Neural crest cell (in vitro differentiated cells): Measurements from ENCODE around the gene TXLNB. TPM values are rescaled to one million over a fixed set of nuclear protein-coding genes. Genes with fewer than 3 reads are reported as not detected.

ENCODE experiments used
- DNase-seq: peaks from one replicate; pipeline ENCODE4 v3.0.0; 2021; ENCODE audit warnings: low read depth, mixed read lengths, low spot score
- H3K27ac Mint-ChIP-seq: one replicate; pipeline ENCODE4 v1.8.0; 2021; ENCODE audit warnings: mild to moderate bottlenecking, mixed read lengths; ENCODE audit not compliant: unreplicated experiment
- H3K27me3 Mint-ChIP-seq: 2 replicates; pipeline ENCODE4 v1.8.0; 2021; ENCODE audit warnings: low read depth, mild to moderate bottlenecking, mixed read lengths
- H3K36me3 Mint-ChIP-seq: 2 replicates; pipeline ENCODE4 v1.8.0; 2021; ENCODE audit warnings: low read depth, mild to moderate bottlenecking, mixed read lengths
- H3K4me1 Mint-ChIP-seq: 2 replicates; pipeline ENCODE4 v1.8.0; 2021; ENCODE audit warnings: mixed read lengths
- H3K4me3 Mint-ChIP-seq: one replicate; pipeline ENCODE4 v1.8.0; 2021; ENCODE audit warnings: mild to moderate bottlenecking, mixed read lengths
- H3K9me3 Mint-ChIP-seq: 2 replicates; pipeline ENCODE4 v1.8.0; 2021; ENCODE audit warnings: mixed read lengths
- total RNA-seq: library from RNA; stranded (reverse); gene quantifications from 2 replicates; pipeline ENCODE4 v1.2.1, GENCODE V29; 2021
- TF ChIP-seq, protein P1 (sequence below): fragments of 200-600 bp; sonication (generic); conservative IDR thresholded peaks from 2 replicates; pipeline ENCODE4 v1.5.0; 2021; ENCODE audit warnings: antibody characterized with exemption, mild to moderate bottlenecking

Gene TXLNB
- total RNA-seq, 1 donor from 2014 or later: 0.65 TPM

DNA sequence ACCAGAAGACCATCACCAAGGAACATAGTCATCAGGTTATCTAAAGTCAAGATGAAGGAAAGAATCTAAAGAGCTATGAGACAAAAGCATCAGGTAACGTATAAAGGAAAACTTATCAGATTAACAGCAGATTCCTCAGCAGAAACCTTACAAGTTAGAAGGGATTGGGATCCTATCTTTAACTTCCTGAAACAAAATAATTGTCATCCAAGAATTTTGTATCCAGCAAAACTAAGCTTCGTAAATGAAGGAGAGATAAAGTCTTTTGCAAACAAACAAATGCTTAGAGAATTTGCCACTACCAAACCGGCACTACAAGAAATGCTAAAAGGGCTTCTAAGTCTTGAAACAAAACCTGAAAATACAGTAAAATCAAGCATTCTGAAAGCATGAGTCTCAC, 86.0 kb downstream of the TXLNB start:
- Mint-ChIP-seq H3K4me3 (no peak overlapping the region), H3K27ac (no peak overlapping the region), H3K36me3 (peaks cover 21% of the 10 kb centered on the region), H3K27me3 (no peaks in the 10 kb centered on the region), H3K4me1 (no peaks in the 10 kb centered on the region), H3K9me3 (peaks cover 20% of the 10 kb centered on the region)
- no peak for DNase-seq
- TF ChIP-seq, protein P1, sequence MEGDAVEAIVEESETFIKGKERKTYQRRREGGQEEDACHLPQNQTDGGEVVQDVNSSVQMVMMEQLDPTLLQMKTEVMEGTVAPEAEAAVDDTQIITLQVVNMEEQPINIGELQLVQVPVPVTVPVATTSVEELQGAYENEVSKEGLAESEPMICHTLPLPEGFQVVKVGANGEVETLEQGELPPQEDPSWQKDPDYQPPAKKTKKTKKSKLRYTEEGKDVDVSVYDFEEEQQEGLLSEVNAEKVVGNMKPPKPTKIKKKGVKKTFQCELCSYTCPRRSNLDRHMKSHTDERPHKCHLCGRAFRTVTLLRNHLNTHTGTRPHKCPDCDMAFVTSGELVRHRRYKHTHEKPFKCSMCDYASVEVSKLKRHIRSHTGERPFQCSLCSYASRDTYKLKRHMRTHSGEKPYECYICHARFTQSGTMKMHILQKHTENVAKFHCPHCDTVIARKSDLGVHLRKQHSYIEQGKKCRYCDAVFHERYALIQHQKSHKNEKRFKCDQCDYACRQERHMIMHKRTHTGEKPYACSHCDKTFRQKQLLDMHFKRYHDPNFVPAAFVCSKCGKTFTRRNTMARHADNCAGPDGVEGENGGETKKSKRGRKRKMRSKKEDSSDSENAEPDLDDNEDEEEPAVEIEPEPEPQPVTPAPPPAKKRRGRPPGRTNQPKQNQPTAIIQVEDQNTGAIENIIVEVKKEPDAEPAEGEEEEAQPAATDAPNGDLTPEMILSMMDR: no peak

DNA sequence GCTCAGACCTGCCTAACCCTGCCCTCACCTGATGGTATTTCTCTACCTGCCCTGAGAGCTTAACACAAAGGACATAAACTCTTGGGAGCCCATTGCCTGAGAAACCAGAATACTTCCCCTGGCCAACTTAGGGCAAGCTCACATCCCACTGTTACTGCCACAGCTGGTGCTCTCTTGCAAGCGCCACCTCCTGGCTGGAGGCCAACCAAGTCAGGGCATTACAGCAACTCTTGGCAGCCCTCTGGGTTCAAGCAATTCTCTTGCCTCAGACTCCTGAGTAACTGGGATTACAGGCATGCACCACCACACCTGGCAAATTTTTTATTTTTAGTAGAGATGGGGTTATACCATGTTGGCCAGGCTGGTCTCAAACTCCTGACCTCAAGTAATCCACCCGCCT, 86.8 kb downstream of the TXLNB start:
- TF ChIP-seq, protein P1: no peak
- Mint-ChIP-seq H3K4me3 (no peak overlapping the region), H3K27ac (no peak overlapping the region), H3K36me3 (peaks cover 21% of the 10 kb centered on the region), H3K4me1 (no peaks in the 10 kb centered on the region), H3K9me3 (peaks cover 20% of the 10 kb centered on the region), H3K27me3 (no peaks in the 10 kb centered on the region)
- no peak for DNase-seq

DNA sequence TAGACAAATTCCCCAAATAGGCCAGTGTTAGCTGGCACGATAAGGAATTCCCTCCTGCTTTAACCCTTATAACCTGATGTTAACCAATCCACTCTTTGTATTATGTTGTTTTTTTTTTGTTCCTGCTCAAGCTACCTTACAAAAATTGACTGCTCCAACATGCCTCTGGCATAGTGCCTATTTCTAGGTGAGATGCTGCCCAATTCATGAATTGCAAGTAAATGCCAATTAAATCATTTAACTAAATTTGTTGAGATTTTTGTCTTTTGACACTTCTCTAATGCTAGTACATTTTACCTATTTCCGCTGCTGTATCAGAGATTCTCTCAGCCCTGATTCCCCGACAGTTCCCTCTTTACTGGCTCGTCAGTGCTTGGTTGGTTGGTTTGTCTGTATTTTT, 90.4 kb downstream of the TXLNB start:
- DNase-seq: no peak
- no peak overlapping the region for H3K27ac Mint-ChIP-seq
- H3K4me3 Mint-ChIP-seq: no peak overlapping the region
- H3K36me3 Mint-ChIP-seq: peaks cover 5% of the 10 kb centered on the region
- H3K27me3 Mint-ChIP-seq: no peaks in the 10 kb centered on the region
- H3K4me1 Mint-ChIP-seq: no peaks in the 10 kb centered on the region
- TF ChIP-seq, protein P1: no peak
- H3K9me3 Mint-ChIP-seq: peaks cover 6% of the 10 kb centered on the region

DNA sequence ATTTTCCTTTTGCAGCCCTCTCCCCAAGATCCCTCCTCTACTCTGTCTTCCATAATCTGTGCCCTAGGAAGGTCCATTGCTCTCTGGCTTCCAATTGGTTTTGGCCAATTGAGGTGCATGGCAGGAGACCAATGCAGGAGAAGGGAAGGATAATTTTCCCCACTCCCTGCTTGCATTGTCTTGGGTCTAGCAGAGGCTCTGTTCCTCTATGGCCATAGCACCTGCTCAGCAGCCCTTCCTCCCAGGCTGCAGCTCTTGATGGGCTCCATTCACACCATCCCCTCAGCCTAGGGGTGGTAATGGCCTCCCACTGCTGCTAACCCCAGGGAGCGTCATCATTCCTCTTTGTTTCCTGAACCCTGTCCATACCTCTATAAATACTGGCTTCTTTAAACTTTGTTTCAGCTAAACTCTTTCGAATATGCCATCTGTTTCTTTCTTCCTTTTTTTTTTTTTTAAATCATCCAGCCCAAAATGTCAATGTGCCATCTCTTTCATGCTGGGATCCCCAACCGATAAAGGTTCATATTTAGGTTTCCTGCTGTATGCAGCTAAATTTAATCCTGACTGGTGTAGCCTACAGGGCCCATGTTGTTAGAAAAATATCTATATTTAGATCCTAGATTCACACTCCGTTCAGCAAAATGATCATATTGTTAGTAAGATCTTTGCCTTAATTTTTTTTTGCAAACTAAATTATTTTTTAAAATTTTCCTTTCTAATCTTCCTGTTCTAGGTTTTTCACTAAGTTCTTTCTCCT, 93.1 kb downstream of the TXLNB start:
- Mint-ChIP-seq H3K4me1 (no peaks in the 10 kb centered on the region), H3K36me3 (no peaks in the 10 kb centered on the region), H3K27me3 (no peaks in the 10 kb centered on the region), H3K4me3 (no peak overlapping the region), H3K27ac (no peak overlapping the region), H3K9me3 (no peaks in the 10 kb centered on the region)
- DNase-seq: no peak
- TF ChIP-seq, protein P1: no peak

DNA sequence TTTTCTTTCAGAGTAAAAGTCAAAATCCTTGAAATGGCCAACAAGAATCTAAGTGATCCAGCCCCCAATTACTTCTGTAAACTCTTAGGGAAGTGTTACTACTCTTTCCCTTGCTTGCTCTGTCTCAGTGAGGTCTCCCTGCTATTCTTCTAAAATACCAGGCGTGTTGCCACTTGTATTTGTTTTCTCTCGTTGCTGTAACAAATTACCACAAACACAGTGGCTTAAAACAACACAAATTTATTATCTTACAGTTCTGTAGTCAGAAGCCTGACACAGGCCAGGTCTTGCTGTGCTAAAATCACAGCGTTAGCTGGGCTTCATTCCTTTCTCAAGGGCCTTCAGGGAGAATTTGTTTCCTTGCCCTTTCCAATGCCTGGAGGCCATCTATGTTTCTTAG, 97.1 kb downstream of the TXLNB start:
- Mint-ChIP-seq H3K4me3 (no peak overlapping the region), H3K9me3 (peaks cover 3% of the 10 kb centered on the region), H3K27me3 (no peaks in the 10 kb centered on the region), H3K36me3 (no peaks in the 10 kb centered on the region), H3K4me1 (no peaks in the 10 kb centered on the region), H3K27ac (no peak overlapping the region)
- TF ChIP-seq, protein P1: no peak
- DNase-seq: no peak

Other genes with a start within 250 kb of the TXLNB start
- 8.6 and 9.3 TPM in 2 replicates for gene HECA, start 156.9 kb downstream of the TXLNB start, total RNA-seq
- gene CITED2, start 82.7 kb upstream of the TXLNB start, total RNA-seq: 122 and 126 TPM in 2 replicates